Measurements from ENCODE around the gene HPD.
"Not testable (repeated sequence)": the region's sequence is repeated elsewhere in the genome, so short reads cannot be mapped to it uniquely, and the experiment has no call there.

HPD gene

DNA sequence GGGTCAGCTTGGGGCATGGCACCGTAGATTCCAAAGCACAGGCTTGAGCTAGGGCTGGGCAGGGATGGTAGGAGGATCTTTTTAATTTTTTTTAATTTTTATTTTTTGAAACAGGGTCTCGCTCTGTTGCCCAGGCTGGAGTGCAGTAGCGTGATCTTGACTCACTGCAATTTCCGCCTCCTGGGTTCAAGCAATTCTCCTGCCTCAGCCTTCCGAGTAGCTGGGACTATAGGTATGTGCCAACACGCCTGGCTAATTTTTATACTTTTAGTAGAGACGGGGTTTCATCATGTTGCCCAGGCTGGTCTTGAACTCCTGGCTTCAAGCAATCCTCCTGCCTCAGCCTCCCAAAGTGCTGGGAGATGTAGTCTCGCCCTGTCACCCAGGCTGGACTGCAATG lies 67.9 kb downstream of the HPD start:
- H3K27ac ChIP-seq (ENCODE audit: low read length); H3K36me3 ChIP-seq (ENCODE audit: control insufficient read depth, insufficient read depth, low read length); H3K4me1 ChIP-seq (ENCODE audit: control insufficient read depth, insufficient read depth, low read length); H3K4me3 ChIP-seq (ENCODE audit: low read length); H3K9me3 ChIP-seq (ENCODE audit: control insufficient read depth, insufficient read depth, low read length); DNase-seq (ENCODE audit: low read depth, low spot score); H3K27me3 ChIP-seq (ENCODE audit: control insufficient read depth, insufficient read depth, low read length): not testable (repeated sequence)
- no CpG with 5 or more reads among the region's 8 CpGs for WGBS (ENCODE audit: insufficient coverage, insufficient read length)

DNA sequence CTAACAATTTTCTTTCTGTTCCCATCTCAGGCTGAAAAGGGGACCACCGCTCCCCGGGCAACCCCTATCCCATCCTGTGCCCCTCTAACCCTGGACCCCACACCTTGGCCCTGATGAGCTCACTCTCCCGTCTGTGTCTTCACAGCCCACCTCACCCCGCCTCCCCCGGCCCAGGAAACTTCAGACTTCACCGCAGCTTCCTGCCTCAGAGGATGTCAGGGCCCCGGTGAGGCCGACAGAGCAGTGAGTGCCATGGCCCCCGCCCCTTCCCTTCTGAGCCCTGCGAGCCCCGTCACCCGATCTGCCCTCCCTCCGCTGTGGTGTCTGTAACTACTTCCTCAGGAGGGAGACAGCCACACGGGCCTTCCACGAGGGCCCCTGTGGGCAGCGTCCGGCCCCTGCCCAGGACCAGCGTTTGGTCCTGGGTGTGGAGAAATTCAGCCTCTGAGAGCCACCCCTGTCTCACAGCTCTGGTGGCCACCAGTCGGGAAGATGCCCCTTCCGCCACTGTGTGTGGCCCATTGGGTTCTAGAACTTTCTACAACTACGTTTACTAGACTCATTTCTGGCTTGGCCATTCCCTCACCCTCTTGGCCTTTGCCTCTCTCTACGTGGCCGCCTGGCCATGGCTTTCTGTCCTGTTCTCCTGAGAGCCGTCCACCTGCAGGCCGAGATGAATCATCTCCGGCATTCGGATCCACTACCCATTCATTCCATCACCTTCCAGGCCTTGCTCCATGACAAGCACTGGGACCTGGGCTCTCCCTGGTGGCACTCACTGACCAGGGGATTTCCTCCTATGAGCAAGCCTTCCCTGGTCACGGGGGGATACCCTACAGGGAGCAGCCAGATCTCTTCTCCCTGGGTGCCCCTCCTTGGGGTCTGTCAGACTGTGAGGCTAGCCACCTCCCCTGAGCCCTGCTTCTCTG lies 68.6 kb downstream of the HPD start:
- H3K4me1 ChIP-seq (ENCODE audit: control insufficient read depth, insufficient read depth, low read length): no peaks in the 10 kb centered on the region; the same call in 1 of the 2 replicates
- no peak overlapping the region for H3K4me3 ChIP-seq (ENCODE audit: low read length)
- H3K9me3 ChIP-seq (ENCODE audit: control insufficient read depth, insufficient read depth, low read length): no peaks in the 10 kb centered on the region
- DNase-seq (ENCODE audit: low read depth, low spot score): no peak
- no peaks in the 10 kb centered on the region for H3K36me3 ChIP-seq (ENCODE audit: control insufficient read depth, insufficient read depth, low read length)
- WGBS (ENCODE audit: insufficient coverage, insufficient read length): no CpG with 5 or more reads among the region's 28 CpGs
- H3K27me3 ChIP-seq (ENCODE audit: control insufficient read depth, insufficient read depth, low read length): no peaks in the 10 kb centered on the region
- no peak overlapping the region for H3K27ac ChIP-seq (ENCODE audit: low read length)
